Panc1 (cell line): ENCODE data around the gene RIPPLY1.

Experiments
- CTCF ChIP-seq: fragments of 450-650 bp; IDR thresholded peaks from 2 replicates; pipeline ENCODE4 v1.5.1; 2017; ENCODE audit warnings: mild to moderate bottlenecking
- POLR2AphosphoS5 ChIP-seq: IDR thresholded peaks from 2 replicates; pipeline ENCODE4 v1.6.1; 2012; ENCODE audit warnings: mild to moderate bottlenecking, low read depth, low read length, moderate library complexity
- SIN3A ChIP-seq: IDR thresholded peaks from 2 replicates; pipeline ENCODE4 v1.6.1; 2012; ENCODE audit warnings: low read depth, mild to moderate bottlenecking, low read length, moderate library complexity, borderline replicate concordance; ENCODE audit not compliant: insufficient read depth
- TCF7L2 ChIP-seq: IDR thresholded peaks from 2 replicates; pipeline ENCODE4 v1.6.1; 2011; ENCODE audit warnings: mild to moderate bottlenecking, low read depth, low read length, inconsistent platforms
- TF ChIP-seq, protein P1 (sequence below), 2 experiments: IDR thresholded peaks; 2 replicates each; pipeline ENCODE4 v1.6.1; 2011 to 2012; ENCODE audit warnings: low read depth in 2 of 2, control low read depth in 1 of 2, low read length in 1 of 2, mild to moderate bottlenecking in 1 of 2, moderate library complexity in 1 of 2; ENCODE audit not compliant: insufficient read depth in 1 of 2

DNA sequence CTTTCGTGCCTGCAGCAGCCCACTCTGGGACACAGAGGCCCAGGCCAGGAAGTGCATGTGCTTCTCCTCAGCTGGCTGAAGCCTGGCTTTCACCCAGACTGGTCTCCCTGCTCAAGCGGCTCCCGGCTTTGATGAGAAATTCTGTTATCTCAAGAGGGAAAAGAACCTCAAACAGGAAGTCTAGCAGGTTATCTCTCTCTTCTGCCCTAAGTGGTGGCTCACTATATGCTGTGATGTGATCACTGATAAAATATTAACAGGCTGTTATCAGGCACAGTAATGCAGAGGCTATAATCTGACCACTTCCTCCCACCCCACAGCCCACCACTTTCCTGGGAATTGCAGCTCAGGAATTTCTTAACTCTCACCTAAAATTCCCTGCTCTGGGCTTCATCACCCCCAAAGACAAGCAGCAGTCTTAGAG lies 30.4 kb upstream of the RIPPLY1 start:
- no peak for TF ChIP-seq TCF7L2
- TF ChIP-seq CTCF: no peak
- no peak for TF ChIP-seq POLR2AphosphoS5
- no peak for TF ChIP-seq SIN3A
- TF ChIP-seq, protein P1, sequence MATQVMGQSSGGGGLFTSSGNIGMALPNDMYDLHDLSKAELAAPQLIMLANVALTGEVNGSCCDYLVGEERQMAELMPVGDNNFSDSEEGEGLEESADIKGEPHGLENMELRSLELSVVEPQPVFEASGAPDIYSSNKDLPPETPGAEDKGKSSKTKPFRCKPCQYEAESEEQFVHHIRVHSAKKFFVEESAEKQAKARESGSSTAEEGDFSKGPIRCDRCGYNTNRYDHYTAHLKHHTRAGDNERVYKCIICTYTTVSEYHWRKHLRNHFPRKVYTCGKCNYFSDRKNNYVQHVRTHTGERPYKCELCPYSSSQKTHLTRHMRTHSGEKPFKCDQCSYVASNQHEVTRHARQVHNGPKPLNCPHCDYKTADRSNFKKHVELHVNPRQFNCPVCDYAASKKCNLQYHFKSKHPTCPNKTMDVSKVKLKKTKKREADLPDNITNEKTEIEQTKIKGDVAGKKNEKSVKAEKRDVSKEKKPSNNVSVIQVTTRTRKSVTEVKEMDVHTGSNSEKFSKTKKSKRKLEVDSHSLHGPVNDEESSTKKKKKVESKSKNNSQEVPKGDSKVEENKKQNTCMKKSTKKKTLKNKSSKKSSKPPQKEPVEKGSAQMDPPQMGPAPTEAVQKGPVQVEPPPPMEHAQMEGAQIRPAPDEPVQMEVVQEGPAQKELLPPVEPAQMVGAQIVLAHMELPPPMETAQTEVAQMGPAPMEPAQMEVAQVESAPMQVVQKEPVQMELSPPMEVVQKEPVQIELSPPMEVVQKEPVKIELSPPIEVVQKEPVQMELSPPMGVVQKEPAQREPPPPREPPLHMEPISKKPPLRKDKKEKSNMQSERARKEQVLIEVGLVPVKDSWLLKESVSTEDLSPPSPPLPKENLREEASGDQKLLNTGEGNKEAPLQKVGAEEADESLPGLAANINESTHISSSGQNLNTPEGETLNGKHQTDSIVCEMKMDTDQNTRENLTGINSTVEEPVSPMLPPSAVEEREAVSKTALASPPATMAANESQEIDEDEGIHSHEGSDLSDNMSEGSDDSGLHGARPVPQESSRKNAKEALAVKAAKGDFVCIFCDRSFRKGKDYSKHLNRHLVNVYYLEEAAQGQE (IDR thresholded peaks at IDR 0.05; ENCODE audit: insufficient read depth in 1 of 2, low read depth in 2 of 2, low read length in 1 of 2): no peak
